ENCODE data around the gene GRK3. TPM values are rescaled to one million over a fixed set of nuclear protein-coding genes. Genes with fewer than 3 reads are reported as not detected.
"Not testable (repeated sequence)": the region's sequence is repeated elsewhere in the genome, so short reads cannot be mapped to it uniquely, and the experiment has no call there.

The GRK3 gene
- 2.8 TPM for polyA plus RNA-seq (2013, experiment 1 of 2; ENCODE audit: insufficient read length)
- 3.0 TPM for polyA plus RNA-seq (2013, experiment 2 of 2; ENCODE audit: insufficient read length)

DNA sequence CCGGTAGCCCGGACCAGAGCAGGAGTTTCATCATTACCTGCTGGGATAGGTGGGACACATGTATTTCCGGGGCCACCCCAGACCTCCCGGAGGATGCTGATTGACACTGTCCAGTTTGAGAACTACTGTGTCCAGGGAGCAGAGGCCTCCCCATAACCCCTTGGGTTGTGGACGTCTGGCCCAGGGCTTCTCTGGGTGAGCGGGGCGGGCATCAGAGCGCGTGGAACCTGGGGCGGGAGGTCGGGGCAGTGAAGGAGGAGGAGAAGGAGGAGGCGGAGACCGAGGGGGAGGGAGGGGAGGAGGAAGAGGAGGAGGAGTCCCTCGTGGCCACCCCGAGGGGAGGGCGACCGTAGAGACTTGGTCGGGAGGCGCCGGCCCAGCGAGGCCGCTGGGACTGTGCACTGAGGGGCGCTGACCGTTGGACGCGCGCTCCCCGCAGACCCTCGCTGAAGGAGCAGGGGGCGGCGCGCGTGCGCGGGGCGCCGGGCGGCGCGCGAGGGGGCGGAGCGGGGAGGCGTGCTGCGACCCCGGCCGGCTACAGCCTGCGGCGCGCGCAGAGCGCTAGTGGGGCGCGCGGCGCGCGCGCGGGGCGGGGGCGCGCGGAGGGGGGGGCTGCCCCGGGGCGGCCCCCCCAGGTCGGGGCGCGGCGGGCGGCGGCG, at the start of gene GRK3:
Gene GRK3, plus strand, starts transcription at position 356 of the 659 bp plus-strand sequence. CDS start 366 bp downstream, outside the sequence.
- peak; percentile 68 for DNase-seq

DNA sequence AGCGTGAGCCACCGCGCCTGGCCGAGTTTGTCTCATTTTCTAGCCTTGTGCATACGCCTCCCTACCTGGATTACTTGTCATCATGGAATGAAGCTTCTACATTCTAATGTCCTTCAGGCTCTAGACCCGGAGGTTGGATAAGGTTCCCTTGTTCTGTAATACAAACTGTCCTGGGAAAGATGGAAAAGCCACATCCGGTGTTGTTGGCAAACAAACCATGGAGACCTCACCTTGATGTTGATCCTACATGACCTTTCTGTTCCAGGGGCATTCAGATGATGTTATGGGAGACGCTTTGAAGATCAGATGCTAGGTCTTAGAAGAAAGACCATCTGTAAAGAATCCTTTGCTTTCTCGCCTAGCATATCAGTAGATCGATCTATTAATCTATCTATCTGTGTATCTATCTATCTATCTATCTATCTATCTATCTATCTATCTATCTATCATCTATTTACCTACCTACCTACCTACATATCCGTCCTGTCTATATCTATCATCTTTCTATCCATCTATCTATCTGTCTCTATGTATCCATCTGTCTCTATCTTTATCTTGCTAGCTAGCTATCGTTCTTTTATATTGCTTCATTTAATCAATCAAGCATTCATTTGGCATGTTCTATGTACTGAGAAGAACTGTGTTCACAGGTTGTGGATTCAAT, 46.3 kb upstream of the GRK3 start:
- no peak for DNase-seq

GRCh38 chr22:25525376-25525775, 39.1 kb upstream of the GRK3 start:
- no peak for DNase-seq

GRCh38 chr22:25525804-25526584, 38.5 kb upstream of the GRK3 start:
- peak; percentile 18 for DNase-seq

DNA sequence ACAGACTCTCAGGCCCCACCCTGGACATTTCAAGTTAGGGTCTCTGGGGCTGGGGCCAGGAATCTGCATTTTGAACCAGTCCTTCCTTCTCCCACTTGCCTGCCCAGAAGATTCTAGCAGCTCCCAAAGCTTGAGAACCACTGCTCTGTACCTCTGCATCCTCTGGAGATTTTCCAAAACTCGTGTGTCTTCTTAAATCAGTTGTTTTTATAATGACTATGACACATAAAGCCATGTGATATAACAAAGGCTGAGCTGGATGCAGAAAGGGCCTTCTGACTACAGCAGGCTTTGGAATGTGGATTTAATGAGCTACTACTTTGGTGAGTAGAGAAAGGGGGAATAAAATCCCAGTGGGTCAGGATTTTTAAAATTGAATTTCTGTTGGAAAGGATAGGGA, 37.5 kb upstream of the GRK3 start:
- DNase-seq: peak; percentile 82

DNA sequence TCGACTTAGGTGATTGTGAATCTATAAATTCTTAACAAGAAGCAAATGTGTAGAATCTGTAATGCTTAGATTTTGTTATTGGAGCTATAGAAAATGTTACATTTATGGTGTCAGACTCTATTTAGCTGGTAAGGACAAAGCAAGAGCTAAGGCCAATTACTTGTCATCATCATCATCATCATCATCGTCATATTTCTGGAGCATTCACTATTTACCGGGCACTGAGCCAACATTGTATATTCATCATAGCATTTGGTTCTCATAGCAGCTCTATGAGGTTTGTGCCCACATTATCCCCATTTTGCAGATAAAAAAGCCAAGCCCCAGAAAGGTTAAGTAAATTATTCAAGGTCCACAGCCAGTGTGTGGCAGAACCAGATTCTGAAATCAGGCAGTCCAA, 36.4 kb upstream of the GRK3 start:
- peak; percentile 27 for DNase-seq

GRCh38 chr22:25529059-25529458, 35.4 kb upstream of the GRK3 start:
- not testable (repeated sequence) for DNase-seq

DNA sequence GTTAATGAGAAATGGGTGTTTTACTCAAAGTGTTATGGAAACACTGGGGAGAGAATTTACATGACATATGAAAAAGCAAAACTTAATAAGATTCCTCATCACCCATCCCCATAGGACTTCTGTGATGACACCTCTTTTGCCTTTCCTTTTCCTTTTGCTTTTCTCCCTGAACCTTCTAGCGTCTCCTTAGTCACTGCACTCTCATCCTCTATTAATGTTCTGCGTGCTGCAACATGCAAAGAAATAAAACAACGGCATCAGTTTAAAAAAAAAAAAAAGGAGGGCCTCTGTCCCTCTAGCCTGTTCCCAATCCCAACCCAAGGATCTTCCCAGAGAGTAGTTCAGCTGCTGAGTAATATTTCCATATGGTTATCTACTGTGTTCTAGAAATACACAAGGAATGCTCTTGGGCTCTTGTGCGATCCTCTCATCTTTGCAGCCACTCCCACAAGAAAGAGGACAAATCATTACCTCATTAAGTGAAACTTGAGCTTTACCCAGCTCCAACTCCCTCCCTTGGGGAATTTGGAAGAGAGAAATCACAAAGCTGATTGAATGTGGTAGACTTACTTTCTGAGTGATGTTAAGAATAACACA, 34.8 kb upstream of the GRK3 start:
- DNase-seq: not testable (repeated sequence)

DNA sequence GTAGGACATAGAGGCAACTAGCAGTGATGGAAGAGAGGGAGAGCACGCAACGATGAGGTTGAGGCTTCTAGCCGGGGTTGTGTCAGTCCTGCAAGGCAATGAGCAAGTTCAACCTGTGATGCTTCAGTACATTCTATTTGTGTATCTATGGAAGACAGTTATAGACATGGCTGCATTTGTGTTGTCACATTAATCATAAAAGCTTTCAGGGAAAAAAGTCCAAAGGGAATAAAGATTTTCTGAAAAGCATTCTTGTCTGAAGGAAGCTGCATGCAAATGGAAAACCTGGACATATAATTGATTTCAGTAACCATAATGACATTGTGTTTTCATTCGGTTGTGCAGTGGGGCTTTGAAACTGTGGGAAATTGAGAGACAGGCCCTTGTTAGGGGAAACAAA, 32.8 kb upstream of the GRK3 start:
- DNase-seq: not testable (repeated sequence)

GRCh38 chr22:25534724-25535123, 29.8 kb upstream of the GRK3 start:
- DNase-seq: no peak

DNA sequence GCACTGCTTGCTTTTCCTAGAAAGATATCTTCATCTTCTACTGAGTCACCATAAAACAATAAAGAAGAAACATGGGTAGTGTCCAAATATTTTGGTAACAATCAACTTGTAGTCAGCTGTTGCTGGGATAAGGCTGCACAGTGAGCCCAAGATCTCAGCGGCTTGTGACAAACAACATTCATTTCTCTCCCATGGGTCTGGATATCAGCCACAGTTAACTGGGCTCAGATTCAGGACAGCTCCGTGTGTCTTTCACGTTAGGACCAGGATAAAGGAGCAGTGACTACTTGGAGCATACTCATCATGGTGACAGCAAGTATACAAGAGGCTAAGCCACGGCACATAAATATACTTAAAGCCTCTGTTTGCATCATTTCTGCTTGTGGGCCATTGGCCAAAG, 27.9 kb upstream of the GRK3 start:
- DNase-seq: peak; percentile 16

DNA sequence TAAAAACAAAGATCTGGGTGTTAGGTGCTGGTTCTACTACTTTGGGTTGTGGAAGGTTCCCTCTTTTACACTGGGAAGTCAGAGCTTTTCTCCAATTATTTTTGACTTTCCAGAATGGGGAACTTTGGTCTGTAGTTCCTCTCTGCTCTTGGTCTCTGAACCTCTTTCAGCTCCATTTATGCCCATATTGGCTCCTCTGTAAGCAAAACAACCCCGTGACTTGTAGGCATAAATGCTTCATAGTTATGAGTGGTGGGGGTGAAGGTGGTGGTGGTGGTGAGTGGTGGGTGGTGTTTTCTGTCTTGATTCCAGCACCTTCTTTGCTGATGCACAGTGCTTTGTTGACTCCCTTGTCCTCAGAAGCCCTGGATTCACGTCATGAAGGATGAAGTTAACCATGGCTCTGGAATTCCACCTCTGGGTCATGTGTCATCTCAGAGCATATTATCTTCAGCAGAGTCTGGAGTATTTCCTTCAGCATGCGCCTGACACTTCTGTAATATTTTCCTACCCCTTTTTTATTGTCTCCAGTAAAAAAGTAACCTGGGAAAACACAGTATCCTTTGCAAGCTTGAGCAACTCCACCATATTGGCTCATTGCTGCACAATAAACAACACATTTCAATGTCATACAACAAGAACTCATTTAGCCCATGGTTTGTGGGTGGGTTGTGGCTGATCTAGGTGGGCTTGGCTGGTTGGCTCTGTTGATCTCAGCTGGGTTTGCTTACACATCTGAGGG, 24.1 kb upstream of the GRK3 start:
- no peak for DNase-seq

GRCh38 chr22:25540908-25541660, 23.4 kb upstream of the GRK3 start:
- no peak for DNase-seq

GRCh38 chr22:25542191-25542590, 22.3 kb upstream of the GRK3 start:
- DNase-seq: no peak

DNA sequence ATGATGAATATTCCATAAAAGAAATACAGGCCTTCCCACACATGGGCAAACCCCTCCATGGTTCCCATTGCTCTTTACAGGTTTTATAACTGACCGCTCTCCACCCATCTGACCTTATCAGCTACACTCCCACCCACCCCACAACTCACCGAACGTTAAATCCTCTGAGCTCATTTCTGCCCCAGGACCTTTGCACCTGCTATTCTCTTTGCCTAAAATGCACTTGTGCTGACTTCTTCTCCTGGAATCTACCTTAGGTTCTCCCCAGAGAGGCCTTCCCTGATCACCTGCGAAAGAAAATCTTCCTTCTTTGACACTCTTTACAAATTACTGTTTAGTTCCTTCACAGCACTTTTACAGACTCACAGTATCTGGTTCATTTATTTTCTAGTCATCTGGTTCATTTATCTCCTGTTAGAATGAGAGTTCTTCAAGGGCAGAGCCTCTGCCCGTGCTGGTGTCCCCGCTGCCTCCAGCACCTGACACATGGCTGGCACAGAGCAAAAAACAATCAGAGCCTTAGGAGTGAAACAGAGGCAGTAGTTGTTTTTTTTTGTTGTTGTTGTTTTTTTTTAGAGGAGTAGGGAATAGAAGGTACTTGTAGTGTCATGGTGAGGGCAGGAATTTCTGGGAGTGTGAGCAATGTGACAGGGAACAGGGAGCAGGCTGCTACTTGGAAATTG, 21.6 kb upstream of the GRK3 start:
- DNase-seq: no peak

DNA sequence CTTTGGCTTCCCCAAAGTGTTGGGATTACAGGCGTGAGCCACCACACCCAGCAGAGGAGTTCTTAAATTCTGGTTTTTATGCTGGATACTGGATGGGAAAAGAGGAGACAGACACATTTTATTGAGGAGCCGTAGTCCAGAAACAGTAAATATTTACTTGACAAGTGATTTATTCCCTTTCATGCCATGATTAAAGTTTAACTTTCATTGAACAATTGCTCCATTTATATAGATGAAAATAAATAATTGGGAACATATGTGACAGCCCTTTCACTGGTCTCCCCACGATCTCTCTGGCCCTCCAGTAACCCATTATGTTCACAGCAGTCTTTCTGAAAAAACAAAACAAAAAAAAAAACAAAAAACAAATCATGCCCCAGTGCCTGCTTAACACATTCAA, 19.3 kb upstream of the GRK3 start:
- DNase-seq: no peak

- DNase-seq: no peak
Measured at GRCh38 chr22:25545672-25546071, 18.8 kb upstream of the GRK3 start.

- DNase-seq: no peak
Measured at GRCh38 chr22:25546242-25546641, 18.2 kb upstream of the GRK3 start.

DNA sequence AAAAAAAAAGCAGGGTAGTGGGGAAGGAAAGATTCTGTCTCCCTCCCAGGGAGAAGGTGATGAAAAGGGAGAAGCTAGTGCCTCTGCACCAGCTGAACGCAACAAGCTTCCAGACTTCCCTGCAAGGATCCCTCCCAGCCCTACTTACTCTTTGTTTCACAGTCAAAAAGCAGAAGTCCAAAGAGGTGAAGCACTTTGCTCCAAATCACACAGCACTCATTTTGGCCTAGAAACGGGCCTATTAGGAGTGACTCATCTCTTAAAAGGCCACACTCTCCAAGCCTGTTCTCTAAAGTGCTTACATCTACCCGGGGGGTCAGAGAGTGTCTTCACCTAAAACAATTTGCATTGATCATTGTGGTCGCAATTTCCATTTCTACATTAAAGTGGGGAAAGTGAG, 17.7 kb upstream of the GRK3 start:
- no peak for DNase-seq

DNA sequence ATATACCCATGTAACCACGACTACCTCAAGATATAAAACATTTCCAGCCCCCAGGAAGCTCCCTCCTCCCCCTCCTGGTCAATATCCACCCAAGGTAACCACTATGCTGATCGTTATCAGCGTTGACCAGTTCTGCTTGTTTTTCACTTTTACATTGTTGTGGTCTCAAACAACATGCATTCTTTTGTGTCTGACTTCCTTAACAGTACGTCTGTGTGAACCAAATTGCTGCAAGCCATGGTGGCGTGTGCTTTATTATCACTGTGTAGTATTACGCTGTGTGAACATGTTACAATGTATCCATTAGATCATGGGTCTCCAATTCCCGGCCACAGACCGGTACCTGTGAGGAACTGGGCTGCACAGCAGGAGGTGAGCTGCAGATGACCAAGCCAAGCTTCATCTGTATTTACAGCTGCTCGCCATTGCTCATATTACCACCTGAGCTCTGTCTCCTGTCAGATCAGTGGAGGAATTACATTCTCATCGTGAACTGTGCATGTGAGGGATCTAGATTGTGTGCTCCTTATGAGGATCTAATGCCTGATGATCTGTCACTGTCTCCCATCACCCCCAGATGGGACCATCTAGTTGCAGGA, 15.5 kb upstream of the GRK3 start:
- no peak for DNase-seq

GRCh38 chr22:25551396-25551795, 13.1 kb upstream of the GRK3 start:
- DNase-seq: no peak
